SKM-1 treated with dmso at 0.1 percent for 144 hours (cell line): ENCODE measurements around the gene FUOM.
"Not testable (repeated sequence)": the region's sequence is repeated elsewhere in the genome, so short reads cannot be mapped to it uniquely, and the experiment has no call there.

Experiments used
- DNase-seq: peaks from one replicate; lab custom pipeline; 2025; ENCODE audit not compliant: unreplicated experiment; lab: John Stamatoyannopoulos, UW

Gene FUOM

DNA sequence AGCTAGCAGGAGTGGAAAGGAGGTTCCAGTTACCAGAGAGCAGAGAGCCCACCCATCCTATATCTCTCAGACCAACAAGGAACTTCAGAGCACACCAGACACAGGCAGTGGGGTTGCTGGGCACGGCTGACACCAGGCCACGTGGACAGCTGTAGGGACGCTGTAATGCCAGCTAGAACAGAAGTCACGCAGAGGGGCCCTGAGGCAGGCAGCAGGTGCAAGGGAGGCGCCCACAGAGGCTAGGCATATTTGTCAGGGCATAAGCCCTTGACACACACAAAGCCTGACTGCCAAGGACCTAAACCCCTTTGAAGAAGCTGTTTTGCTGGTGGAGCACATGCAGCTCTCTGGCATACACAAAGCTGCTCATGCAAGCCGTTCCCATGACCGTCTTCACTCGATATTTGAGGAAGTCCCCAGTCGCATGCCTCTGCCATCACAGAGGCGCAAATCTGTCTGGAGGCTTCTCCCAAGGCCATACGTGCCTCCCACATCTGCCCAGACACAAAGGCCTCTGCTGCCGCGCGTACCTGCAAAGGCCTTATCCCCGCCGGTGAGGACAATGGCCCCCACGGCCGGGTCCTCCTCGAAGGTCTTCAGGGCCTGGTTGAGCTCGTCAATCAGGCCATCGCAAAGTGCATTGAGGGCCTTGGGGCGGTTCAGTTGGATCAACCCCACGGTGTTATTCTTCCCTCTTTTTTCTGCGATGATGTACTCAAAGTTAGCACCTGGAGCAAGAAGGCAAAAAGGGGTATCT, 12.4 kb upstream of the FUOM start:
- no peak for DNase-seq

DNA sequence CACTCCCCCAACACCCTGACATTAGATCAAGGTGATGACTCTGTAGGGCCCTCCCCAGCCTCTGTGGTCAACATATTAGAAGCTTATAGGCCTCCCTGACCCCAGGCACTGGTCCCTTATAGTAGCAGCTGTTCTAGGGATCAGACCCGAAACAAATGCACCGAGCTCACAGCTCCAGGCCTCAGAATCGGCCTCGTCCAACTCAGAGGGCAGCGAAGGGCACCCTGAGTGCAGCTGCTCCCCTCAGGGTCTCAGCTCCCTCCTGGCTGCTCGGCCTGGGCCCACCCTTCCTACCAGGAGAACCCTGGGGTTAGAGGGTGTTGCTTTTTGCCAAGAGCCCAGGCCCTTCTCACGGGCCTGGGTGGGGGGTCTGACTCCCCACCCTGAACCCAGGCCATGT, 10.3 kb upstream of the FUOM start:
- no peak for DNase-seq

DNA sequence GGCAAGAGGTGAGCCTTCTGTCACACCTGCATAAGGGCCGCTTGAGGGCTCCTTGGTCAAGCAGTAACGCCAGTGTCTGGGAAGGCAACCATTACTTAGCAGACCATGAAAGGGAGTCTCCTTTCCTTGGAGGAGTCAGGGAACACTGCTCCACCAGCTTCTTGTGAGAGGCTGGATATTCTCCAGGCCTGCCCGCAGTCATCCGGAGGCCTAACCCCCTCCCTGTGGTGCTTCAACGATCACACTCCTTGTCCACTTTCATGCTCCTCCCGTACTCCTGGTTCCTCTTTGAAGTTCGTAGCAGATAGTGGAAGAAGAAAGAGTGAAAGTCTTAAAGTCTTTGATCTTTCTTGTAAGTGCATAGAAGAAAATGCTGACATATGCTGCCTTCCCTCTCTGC, 9.6 kb upstream of the FUOM start:
- DNase-seq, result not testable (repeated sequence)

DNA sequence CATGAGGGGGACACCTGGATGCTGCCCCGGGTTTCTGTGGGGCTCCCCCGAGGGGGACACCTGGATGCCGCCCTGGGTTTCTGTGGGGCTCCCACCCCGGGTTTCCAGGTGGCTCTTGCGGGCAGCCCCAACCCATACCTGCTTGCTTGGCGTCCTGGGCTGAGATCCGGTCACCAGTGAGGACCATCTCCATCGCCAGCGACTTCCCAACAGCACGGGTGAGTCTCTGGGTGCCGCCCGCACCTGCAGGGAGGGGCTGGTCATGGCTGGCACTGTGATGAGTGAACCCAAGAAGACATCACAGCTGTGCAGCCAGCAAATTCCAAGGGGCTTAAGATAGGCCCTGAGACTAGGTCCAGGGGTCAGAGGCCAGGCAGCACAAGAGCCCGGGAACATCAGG, 8.9 kb upstream of the FUOM start:
- no peak for DNase-seq

DNA sequence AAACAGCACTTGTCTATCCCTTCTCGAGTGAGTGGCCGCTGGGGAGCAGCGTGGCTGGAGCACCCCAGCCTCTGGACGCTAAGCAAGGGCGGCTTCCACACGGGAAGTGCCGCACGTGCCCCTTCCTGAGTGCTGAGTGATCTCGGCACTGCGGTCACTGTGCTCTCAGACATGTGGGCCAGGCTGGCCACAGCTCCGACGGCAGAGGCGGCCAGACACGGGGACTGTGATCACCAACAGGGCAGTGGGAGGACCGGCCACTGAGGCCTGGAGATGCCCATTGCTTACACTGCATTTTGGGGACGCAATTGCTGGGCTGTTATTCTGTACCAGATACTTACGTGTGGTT, 8.3 kb upstream of the FUOM start:
- DNase-seq, result no peak

DNA sequence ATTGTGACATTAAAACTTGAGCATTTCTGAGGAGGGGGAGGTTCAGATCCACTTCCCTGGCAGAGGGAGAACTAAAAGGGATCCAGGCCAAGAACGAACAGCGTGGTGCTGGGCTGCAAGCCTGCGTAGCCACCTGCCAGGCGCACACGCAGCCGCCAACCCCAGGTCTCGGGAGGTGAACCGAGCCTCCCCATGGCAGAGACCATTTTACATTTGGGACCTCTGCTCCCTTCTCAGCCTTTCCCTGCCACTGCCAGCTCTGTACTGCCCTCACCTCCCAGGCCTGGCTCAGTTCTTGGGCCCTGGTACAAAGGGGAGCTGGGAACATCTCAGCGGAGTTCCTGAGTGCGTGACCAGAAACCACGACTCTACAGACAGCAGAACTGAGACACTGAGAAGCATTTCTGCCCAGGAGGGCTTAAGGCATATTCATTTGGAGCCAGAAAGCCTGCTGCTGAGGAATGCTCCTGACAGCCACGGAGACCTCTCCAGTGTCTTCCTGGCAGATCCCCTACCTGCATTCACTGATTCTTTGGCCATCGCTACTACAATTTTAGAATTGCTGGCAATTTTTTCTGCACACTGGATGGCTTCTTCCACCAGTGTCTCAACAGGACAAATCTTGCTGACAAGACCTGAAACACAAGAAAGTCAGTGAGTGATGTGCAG, 7.8 kb upstream of the FUOM start:
- DNase-seq, result no peak

DNA sequence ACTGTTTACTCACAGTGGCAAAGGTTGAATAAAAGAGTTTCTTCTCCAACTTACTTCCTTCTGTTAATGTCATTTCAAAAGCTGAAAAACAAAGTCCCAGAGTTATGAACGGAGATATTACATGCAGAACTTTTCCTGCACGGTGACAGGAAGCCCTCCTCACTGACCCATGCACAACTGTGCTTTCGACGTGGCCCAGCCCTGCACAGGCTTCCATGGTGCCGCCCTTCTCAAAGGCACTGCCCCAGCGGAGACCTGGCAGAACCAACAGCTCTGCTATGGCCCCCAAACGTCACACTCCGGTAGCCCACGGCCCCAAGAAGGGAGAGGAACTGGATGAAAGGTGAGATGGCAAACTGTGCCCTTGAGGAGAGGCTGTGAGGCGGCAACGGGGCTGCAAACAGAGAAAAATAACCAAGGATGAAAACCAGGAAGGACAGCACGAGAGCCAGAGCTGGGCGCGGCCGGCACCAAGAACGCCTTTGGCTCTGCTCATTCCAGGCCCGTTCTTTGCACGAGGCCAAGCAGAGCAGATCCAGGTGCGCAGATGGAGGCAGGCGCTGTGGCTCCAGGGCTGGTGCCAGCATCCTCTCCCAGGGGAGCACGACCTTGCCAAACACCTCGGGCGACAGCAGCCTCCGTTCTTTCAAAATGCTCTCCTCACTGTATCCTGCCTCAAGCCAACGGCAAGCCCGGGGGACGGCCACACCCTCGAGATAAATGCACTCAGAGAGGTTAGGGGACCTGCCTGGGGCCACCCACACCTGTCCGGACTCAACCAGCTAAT, 7.0 kb upstream of the FUOM start:
- no peak for DNase-seq

DNA sequence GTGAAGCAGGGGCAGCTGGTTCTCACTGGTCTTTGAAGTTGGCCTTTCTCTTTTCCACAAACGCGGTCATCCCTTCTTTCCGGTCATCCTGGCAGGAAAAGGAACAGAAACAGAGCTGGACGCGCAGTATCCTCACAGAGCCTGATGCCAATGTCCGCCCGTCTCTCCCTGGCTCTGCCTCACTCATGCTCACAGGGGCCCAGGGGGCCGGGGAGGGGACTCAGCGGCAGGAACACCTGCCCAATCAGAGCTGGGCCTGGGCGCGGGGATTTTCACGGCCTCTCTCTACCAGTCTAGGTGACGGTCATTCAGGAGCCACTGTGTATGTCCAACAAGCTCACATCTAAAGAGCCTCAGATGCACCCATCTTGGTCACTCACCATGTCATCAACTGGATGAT, 5.0 kb upstream of the FUOM start:
- DNase-seq, result no peak

DNA sequence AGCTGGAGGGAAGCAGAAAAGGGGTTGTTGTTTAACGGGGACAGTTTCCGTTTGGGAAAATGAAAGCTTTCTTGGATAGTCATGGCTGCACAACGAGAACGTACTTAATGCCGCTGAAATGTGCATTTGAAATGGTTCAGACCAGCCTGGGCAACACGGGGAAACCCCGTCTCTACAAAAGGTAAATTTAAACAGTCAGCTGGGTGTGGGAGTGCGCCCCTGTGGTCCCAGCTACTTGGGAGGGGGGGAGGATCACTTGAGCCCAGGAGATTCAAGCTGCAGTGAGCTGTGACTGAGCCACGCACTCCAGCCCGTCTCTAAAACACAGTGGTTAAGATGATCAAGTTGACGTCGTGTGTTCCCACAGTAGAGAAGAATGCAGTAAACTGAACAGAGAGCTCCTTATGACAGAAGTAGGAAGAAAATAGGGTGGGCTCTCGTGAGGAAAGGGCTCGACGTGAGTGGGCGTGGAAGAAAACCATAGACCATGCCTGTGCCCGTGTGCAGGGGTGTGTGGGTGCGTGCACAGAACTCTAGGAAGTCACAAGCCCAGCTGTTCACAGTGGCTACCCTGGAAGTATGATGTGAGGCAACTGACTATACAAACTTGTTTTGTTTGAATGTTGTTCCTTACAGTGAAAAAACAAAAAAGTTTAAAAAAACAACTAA, 4.1 kb upstream of the FUOM start:
- DNase-seq, result no peak

DNA sequence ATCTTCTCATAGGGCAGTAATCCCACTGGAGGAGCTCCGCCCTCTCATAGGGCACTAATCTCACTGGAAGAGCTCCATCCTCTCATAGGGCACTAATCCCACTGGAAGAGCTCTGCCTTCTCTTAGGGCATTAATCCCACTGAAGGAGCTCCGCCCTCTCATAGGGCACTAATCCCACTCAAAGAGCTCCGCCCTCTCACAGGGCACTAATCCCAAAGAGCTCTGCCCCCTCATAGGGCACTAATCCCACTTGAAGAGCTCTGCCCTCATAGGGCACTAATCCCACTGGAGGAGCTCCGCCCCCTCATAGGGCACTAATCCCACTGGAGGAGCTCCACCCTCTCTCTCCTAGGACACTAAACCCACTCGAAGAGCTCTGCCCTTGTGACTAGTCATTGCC, 3.4 kb upstream of the FUOM start:
- DNase-seq, result no peak

DNA sequence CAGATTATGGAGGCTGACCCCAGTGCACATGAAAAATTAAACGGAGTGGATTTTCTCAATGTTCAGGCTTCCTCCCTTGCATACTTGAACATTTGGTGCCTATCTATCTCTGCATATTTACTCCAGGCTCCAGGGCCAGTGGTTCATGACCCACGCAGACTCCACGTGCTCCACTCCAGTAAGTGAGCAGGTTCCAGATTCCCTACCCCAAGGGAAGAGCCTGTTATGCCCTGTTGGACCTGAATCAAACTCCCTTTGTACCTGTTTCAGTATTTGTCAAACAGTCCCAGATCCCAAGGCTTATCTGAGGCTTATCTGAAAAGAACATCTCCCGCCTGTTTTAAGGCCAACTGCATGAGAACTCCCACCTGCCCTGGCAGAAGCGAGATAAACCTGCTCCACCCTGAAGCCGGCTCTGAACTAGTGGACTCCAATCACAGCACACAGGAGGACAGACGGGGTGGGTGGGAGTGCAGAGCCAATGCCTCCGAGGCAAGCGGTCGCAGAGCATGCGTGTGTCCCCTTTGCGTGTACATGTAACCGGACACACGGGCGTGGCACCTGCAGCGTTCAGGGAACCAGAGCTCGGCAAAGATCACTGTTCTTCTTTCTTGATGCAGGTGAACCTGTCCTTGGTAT, 2.3 kb upstream of the FUOM start:
- no peak for DNase-seq

DNA sequence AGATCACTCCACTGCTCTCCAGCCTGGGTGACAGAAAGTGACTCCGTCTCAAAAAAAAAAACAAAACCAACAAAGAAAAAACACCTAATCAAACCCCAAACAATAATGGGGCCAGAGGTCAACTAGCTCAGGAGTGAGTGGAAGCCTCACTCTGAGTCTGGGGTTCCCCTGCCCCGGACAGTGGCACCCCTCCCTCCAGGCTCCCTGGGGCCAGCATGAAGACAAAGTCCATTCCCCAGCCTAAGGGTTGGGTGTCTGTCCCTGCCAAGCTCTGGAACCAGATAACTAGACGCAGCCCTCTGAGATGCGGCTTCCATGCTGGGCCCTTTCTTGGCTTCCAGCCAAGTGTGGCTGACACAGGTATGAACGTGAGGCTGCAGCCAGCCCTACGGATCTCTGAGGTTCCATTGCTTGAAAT, 1.7 kb upstream of the FUOM start:
- no peak for DNase-seq

DNA sequence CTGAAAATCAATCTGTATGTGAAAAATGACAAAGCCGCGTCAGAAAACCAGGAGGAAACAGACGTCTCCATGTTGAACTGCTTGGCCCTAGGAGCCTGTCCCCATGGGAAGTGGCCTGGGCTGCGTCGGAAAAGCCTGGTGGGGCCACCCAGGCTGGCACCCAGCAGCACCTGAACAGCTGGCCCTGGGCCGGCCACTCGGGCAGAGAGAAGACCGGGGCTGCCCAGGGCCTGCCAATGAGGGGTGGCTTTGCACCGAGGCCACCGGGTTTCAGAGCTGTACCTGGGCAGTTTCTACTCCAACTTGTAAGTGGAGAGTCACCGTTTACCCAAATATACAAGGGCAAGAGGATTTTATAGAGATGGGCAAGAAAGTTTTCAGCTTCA, 1.1 kb upstream of the FUOM start:
- DNase-seq, result no peak

DNA sequence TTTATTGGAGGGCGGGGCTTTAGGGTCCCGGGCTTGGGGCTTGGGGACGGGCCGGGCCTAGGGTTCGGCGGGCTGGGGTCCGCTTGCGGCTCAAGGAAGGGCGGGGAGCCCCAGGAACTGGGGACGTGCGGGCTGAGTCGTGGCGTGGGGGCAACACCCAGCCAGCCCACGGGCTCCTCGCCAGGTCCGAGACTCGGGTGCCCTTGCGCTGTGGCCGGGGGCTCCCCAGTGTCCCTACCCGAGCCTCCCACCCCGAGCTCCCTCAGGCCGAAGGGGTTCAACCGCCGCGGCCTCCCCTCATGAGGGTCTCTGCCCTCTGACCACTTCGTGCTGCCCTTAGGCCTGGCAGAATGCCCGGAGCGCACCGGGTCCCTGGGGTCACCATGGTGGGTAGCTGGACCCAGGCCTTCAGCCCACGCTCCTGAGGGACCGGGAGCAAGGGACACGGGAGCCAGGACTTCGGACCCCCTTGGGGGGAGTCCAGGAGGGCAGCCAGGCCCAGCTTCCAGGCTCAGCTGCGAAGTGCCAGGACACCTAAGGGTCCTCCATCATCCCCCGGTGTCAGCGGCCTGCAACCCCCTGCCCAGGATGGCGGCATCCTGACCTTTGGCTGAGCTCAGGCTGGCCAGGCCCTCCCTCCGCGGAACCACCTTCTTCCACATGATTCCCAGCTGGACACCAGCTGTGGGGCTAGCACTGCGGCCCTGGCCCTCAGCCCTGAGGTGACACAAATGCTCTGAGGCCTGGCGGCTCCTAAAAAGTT, 524 bp upstream of the FUOM start:
- no peak for DNase-seq

DNA sequence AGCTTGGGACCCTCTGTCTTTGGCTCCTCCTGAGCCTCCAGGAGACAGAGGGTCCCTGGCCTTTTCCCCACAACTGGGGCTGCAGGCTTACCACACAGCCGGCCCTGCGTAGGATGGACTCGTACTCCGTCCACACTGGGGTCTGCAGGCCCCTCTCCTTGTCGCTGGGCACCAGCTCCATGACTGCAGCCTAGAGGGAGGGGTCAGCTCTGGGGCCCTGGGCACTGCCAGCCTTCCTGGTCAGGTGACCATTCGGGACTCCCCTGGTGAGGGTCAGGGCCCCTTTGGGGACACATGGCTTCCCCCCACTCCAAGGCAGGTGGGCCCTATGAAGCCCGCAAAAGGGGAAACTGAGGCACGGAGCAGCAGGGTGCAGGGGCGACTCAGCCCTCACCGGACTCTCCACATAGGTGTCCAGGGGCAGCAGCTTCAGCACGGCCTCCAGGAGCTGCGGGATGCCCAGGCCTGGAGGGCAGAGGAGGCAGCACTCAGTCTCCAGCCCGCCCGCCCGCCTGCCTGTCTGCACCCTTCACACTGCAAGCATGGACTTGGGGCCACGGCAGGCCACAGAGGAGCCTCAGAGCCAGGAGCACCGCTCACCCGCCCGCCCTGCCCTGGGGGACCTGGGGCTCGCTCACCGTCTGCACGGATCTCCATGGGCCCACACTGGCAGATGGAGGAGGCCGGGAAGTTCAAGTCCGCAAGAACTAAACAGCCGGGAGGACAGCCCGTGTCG, 1.1 kb downstream of the FUOM start:
- no peak for DNase-seq

DNA sequence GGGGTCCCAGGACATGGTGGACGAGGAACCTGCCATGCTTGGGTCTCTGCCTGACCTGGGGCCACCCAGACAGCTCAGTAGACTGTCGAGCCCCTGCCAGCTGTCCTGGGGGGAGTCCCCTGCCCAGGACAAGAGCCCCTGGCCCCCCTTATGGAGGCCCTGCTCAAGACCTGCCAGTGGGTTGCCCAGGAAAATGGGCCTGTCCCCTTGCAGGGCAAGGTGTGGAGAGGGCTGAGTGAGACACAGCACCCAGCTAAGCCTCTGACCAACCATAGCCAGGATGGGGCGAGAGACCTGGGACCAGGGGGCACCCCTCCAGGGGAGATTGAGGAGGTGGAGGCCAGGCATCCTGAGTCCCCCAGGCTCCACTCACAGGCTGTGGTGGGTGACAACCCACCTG, 1.8 kb downstream of the FUOM start:
- no peak for DNase-seq

DNA sequence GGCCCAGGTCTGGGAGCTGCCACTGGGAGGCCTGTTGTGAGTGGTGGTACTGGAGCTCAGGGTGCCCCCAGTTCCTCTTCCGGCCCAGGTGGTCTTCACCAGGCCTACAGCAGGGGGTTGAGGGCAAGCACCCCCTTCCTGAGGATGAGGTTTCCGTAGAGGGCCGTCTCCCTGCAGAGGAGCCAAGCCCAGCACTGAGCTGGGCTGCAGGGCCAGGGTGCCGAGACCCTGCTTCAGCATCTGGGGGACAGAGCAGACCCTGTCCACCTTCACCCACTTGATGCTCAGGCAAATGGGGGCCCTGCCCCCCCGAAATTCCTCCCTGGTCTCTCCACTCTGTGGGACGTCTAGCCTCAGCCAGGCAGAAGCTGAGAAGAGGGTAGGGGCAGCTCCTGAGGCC, 2.6 kb downstream of the FUOM start:
- DNase-seq, result no peak

DNA sequence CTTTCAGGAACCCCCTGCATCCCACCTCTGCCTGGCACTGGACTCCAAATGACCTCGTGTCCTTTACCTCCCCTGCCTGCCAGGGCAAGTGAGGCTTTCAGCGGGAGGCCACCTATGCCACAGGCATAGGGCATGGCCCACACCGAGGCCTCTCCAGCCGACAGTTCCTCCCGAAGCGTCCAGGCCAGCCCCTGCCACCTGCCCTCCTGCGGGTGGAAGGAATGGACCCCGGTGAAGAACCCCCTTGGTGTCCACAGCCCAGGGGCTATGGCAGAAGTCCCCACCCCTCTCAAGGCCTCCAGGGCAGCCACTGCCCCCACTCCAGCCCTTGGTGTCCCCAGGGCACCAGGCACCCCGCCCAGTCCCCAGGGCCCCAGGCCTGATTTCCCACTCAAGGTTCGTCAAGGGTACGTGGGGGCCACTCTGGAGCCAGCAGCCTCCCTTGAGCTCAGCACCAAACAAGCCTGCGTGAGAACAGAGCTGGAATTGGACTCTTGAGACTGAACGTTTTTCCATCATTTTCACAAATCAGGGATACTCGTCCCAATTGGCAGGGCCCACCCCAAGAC, 3.1 kb downstream of the FUOM start:
- DNase-seq, result no peak

DNA sequence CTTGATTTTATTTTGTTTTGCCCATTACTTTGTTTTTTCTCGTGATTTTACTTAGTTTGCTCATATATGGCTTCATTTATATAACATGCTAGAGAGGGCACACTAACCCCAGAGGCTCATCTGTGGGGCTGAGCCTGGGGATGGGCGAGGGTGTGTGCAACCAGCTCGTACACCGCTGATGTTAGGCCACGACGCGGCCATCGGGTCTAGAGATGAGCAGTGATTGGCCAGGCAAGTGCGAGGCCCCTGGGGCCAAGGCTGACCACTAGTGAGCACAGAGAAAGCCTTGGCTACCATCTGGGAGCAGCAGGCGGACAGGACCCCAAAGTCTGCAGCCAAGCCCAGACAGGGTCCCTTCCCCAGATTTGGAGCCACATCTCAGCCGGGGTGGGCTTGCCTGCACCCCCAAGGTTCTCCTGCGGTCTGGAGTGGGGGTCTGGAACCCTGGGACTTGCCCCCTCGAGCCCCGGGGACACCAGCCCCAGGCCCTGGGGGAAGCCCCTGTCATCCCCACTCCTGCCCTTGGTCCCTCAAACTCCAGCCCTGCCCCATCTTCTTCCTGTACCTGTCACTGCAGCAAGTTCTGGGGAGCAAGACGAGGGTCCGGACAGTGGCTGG, 3.7 kb downstream of the FUOM start:
- no peak for DNase-seq
